GM19438 (cell line): ENCODE measurements around the gene KIAA1217.

Experiments used
- ATAC-seq: cut with Tn5 transposase; IDR thresholded peaks from one replicate; pipeline ENCODE4 v1.9.1; 2021; ENCODE audit warnings: low read depth; ENCODE audit not compliant: unreplicated experiment

Gene KIAA1217

DNA sequence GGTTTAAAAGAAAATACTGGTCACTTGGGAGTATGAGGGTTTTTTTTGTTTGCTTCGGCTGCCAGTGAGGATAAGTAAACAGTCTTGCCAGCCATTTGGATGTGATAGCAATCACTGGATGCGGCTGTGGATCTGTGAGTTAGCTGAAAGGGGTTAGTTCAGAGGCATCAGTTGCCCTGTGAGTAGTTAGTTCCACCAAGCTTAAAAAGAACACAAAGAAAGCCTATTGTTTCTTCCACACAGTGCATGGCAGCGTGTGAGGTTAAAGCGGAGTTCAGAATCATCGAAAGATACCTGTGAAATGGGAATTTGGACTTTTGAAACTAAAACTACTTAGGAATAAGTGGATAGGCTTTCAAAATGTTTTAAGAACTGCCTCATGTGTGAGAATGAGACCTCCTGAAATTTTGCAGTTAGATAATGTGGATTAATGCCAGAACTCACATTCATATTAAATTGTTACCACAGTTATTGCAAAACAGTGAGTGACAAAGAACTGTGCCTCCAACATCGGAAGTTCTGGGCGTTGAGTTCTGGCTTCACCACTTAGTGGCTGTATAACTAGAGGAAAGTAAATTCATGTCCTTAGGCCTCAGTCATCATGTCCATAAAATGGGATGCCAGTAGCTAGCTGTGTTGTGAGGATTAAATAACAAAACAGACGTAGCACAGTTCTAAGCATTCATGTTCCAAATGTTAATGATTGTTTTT lies 31.3 kb downstream of the KIAA1217 start:
- no peak for ATAC-seq

DNA sequence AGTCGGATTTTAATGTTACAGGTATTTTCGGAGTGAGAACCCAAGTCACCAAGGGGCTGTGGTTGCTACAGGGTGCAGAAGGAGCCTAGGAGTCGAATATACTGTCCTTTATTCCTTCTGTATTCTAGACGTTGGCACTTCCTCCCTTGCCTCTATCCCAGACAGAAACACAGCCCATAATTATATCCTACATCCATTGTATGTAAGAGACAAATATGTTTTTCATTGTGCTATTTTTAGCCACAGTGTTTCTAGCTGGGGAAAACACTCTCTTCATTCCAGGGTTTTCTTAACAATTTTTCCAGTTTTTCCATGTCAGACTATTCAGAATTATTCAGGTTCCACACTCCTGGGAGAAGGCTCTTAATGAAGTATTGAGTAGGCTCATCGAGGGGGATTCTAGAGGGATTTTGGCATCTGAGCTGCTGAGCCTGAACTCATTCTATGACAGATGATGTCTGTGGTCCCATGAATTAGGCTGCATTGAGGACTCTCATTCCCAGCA lies 32.6 kb downstream of the KIAA1217 start:
- ATAC-seq = no peak

DNA sequence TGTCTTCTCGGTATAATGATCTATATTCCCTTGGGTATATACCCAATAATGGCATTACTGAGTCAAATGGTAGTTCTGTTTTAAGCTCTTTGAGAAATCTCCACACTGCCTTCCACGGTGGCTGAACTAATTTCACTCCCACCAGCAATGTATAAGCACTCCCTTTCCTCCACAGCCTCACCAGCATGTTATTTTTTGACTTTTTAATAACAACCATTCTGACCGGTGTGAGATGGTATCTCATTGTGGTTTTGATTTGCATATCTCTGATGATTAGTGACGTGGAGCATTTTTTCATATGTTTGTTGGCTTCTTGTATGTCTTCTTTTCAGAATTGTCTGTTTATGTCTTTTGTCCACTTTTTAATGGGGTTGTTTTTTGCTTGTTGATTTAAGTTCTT lies 33.6 kb downstream of the KIAA1217 start:
- no peak for ATAC-seq

GRCh38 chr10:24246365-24246764 lies 37.4 kb downstream of the KIAA1217 start:
- ATAC-seq = no peak

DNA sequence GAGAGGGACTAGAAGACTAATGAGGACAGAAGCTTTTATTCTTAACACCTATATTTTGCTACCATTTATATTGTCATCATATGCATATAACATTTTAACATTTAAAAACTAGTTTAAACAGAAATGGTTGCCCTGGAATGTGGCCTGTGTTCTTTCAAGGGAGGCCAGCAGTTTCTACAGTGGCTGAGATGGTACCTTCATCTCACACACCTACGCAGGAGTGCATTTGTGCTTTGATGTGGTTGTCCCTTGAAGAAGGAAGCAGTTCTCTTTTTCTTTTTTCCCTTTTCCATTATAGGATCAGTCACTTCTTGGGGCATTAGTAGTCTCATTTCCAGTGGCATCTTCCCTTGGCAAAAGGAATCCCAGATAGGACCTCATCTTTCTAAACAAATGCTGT lies 38.9 kb downstream of the KIAA1217 start:
- no peak for ATAC-seq

DNA sequence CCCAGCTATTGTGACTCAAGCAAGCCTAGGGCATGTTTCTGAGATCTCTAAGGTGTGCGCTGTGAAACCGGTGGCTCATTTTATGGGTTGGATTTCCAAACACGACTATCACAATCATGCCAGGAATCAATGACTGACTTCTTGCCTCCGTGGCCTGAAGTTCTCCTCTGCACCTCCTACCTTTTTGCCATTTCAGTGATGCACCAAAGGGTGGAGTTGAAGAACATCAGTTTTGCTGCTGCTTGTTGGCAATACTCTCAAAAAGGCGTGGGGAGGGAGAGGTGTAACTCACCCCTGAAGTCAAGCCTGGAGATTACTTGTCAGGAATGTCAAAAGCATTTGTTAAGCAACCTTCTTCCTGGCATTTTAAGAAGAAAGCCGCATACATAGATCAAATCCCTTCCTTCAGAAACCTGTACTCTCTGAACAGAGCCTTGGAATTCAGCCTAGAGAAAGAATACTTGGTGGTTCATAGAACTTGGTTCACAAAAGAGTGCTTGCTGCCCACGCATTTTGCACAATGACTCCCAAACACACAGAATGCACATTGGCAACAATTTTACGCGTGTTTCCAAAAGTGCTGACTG lies 41.0 kb downstream of the KIAA1217 start:
- ATAC-seq = no peak

GRCh38 chr10:24251547-24251946 lies 42.6 kb downstream of the KIAA1217 start:
- ATAC-seq = no peak

- ATAC-seq = no peak
Observed at GRCh38 chr10:24254180-24254579, 45.2 kb downstream of the KIAA1217 start.

GRCh38 chr10:24255115-24255880 lies 46.4 kb downstream of the KIAA1217 start:
- no peak for ATAC-seq

DNA sequence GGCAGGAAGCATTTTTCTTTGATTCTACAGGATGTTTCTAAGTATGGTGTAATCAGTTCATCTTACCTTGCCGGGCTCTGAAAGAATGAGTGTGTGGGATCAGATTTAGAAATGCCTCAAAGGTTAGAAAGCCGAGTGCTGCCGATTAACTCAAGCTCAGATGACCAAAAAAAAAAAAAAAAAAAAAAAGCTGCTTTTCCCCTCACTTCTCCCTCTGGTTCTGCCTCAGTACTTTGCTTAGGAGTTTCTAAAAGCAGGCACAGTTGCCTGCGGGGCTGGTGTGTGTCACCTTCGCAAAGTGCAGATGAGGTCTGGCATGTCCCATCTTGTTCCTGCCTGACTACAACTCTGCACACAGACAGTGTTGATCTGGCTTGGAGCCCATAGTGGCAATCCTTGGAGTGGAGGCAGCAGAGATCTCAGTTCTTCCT lies 47.0 kb downstream of the KIAA1217 start:
- no peak for ATAC-seq

GRCh38 chr10:24256619-24257107 lies 47.7 kb downstream of the KIAA1217 start:
- no peak for ATAC-seq

GRCh38 chr10:24257588-24257987 lies 48.6 kb downstream of the KIAA1217 start:
- no peak for ATAC-seq

- ATAC-seq = no peak
Observed at GRCh38 chr10:24259365-24260130, 50.6 kb downstream of the KIAA1217 start.

GRCh38 chr10:24261627-24262026 lies 52.7 kb downstream of the KIAA1217 start:
- ATAC-seq = no peak

GRCh38 chr10:24262929-24263590 lies 54.1 kb downstream of the KIAA1217 start:
- ATAC-seq = no peak

DNA sequence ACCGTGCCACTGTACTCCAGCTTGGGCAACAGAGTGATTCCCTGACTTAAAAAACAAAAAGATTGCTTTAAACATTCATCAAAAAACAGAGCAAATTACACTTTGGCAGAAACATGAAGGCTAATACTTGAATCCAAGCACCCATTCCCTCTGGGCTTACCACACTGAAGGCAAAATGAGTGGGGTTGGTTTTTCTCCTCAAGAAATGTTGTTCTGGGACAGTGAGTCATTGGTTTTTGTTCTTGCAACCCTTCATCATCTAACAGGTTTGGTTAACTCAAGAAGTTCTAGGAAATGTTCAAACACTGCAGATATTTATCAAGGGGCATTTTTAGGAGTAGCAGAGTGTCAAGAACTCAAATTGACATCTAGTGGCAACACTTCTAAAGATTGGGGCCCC lies 60.5 kb downstream of the KIAA1217 start:
- no peak for ATAC-seq

DNA sequence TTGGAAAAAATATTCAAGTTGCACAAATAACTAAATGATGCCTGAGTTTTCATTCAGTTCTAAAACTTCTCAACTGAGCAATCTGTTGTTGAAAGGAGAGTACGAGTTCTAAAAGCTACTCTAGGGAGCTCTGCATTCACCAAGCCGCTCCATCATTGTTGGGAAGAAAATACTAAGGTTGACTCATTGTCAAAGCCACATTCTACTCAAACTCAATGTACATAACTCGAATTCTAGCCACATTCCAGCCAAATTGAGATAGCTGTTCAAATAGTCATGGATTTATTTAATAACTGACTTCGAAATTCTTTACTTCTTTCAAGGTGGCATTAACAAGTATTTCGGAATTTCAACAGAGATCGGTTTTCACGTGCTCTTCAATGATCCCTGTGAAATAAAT lies 63.4 kb downstream of the KIAA1217 start:
- no peak for ATAC-seq

DNA sequence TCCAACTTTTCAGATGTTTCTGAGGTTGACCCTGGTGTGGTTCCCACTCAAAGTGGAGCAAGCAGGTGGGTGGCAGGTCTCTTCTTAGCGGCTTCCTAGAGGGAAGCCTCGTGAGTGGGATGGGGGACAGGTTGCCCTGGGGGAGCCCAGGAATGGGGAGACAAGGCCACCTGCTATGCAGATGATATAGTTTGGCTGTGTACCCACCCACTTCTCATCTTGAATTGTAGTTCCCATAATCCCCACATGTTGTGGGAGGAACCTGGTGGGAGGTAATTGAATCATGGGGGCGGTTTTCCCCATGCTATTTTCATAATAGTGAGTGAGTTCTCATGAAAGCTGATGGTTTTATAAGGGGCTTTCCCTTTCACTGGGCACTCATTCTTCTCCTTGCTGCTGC lies 68.3 kb downstream of the KIAA1217 start:
- no peak for ATAC-seq

DNA sequence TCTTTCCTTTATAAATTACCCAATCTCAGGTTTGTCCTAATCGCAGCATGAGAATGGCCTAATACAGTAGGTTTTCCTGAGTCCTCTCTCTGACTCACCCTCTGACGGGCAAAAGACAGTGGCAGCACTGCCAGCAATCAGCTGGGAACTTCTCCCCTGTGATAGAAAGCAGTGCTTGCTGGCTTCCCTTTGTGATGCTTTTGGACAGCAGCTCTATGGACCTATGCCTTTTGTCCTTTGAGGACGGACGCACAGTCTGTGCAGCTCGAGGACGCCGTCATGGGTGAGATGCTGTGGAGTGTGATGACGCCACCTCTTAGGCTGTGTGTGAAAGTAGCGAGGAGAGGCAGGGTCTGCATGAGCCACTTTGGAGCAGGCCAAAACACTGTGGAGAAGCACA lies 68.8 kb downstream of the KIAA1217 start:
- ATAC-seq = no peak
